ENCODE results near the gene PTPN7. TPM values are rescaled to one million over a fixed set of nuclear protein-coding genes. Genes with fewer than 3 reads are reported as not detected.

PTPN7 gene
- total RNA-seq, 4 donors from 2014 or later, result 0.78 to 2.0 (median 1.7) TPM

GRCh38 chr1:202127836-202128622, 32.4 kb downstream of the PTPN7 start:
- Histone ChIP-seq H3K4me3 (no peak overlapping the region), H3K27me3 (no peaks in the 10 kb centered on the region), H3K4me1 (peaks cover 3 to 42% (median 20%) of the 10 kb centered on the region in 3 donors), H3K36me3 (peaks cover 0 to 7% of the 10 kb centered on the region in 2 donors), H3K27ac (no peak overlapping the region), H3K9me3 (no peaks in the 10 kb centered on the region)
- ATAC-seq, result no peak
- TF ChIP-seq POLR2A (IDR thresholded peaks at IDR 0.05) (no peak), CTCF (IDR thresholded peaks at IDR 0.05) (no peak), POLR2AphosphoS5 (IDR thresholded peaks at IDR 0.05) (no peak), EP300 (IDR thresholded peaks at IDR 0.05) (no peak)
- WGBS, 2 donors (ENCODE audit: low coverage in 1 of 2), result 95 to 100% methylated on average over 1 to 7 of the region's 26 CpGs

GRCh38 chr1:202127061-202127460, 33.3 kb downstream of the PTPN7 start:
- H3K36me3 ChIP-seq, result no peaks in the 10 kb centered on the region
- peaks cover 3 to 40% (median 11%) of the 10 kb centered on the region in 3 donors for H3K4me1 ChIP-seq
- TF ChIP-seq CTCF (IDR thresholded peaks at IDR 0.05) (no peak), EP300 (IDR thresholded peaks at IDR 0.05) (no peak), POLR2A (IDR thresholded peaks at IDR 0.05) (no peak), POLR2AphosphoS5 (IDR thresholded peaks at IDR 0.05) (no peak)
- H3K27ac ChIP-seq, result peak overlapping the region in 1 of 4 donors; percentile 34
- ATAC-seq, result no peak
- no peaks in the 10 kb centered on the region for H3K9me3 ChIP-seq
- 95% methylated on average over 3 of the region's 6 CpGs; no CpG with 5 or more reads in 1 of the 2 donors for WGBS, 2 donors (ENCODE audit: low coverage in 1 of 2)
- H3K4me3 ChIP-seq, result no peak overlapping the region
- H3K27me3 ChIP-seq, result no peaks in the 10 kb centered on the region

- Histone ChIP-seq H3K4me3 (no peak overlapping the region), H3K27ac (peak overlapping the region in 1 of 4 donors; percentile 34), H3K4me1 (peaks cover 0 to 34% (median 5%) of the 10 kb centered on the region in 3 donors), H3K36me3 (no peaks in the 10 kb centered on the region), H3K27me3 (no peaks in the 10 kb centered on the region), H3K9me3 (no peaks in the 10 kb centered on the region)
- TF ChIP-seq POLR2AphosphoS5 (IDR thresholded peaks at IDR 0.05) (no peak), POLR2A (IDR thresholded peaks at IDR 0.05) (no peak), CTCF (IDR thresholded peaks at IDR 0.05) (no peak), EP300 (IDR thresholded peaks at IDR 0.05) (no peak)
- 60% methylated on average over 4 of the region's 9 CpGs; no CpG with 5 or more reads in 1 of the 2 donors for WGBS, 2 donors (ENCODE audit: low coverage in 1 of 2)
- ATAC-seq, result no peak
These were observed 34.0 kb downstream of the PTPN7 start for GRCh38 chr1:202126426-202126825.

- no peak overlapping the region for H3K27ac ChIP-seq
- peaks cover 0 to 26% (median 0%) of the 10 kb centered on the region in 3 donors for H3K4me1 ChIP-seq
- no peaks in the 10 kb centered on the region for H3K27me3 ChIP-seq
- no peak overlapping the region for H3K4me3 ChIP-seq
- no peak for TF ChIP-seq POLR2AphosphoS5 (IDR thresholded peaks at IDR 0.05)
- no peak for TF ChIP-seq CTCF (IDR thresholded peaks at IDR 0.05)
- no peak for TF ChIP-seq EP300 (IDR thresholded peaks at IDR 0.05)
- TF ChIP-seq POLR2A (IDR thresholded peaks at IDR 0.05), result no peak
- WGBS, 2 donors (ENCODE audit: low coverage in 1 of 2), result 92 to 96% methylated on average over 2 to 5 of the region's 8 CpGs
- H3K9me3 ChIP-seq, result no peaks in the 10 kb centered on the region
- H3K36me3 ChIP-seq, result no peaks in the 10 kb centered on the region
- ATAC-seq, result no peak
These were observed 34.8 kb downstream of the PTPN7 start for GRCh38 chr1:202125611-202126010.

- ATAC-seq, result no peak
- Histone ChIP-seq H3K27ac (no peak overlapping the region), H3K4me1 (peaks cover 0 to 11% (median 0%) of the 10 kb centered on the region in 3 donors), H3K9me3 (no peaks in the 10 kb centered on the region), H3K27me3 (no peaks in the 10 kb centered on the region), H3K4me3 (no peak overlapping the region), H3K36me3 (no peaks in the 10 kb centered on the region)
- TF ChIP-seq CTCF (IDR thresholded peaks at IDR 0.05), result no peak
- TF ChIP-seq POLR2A (IDR thresholded peaks at IDR 0.05), result no peak
- no peak for TF ChIP-seq POLR2AphosphoS5 (IDR thresholded peaks at IDR 0.05)
- no peak for TF ChIP-seq EP300 (IDR thresholded peaks at IDR 0.05)
- 83% methylated on average over 4 of the region's 7 CpGs; no CpG with 5 or more reads in 1 of the 2 donors for WGBS, 2 donors (ENCODE audit: low coverage in 1 of 2)
These were observed 36.3 kb downstream of the PTPN7 start for GRCh38 chr1:202124142-202124541.

Measured in gastroesophageal sphincter (tissue), 4 donors.